Fibroblast of villous mesenchyme (primary cell): ENCODE data around the gene PRM2. TPM values are rescaled to one million over a fixed set of nuclear protein-coding genes. Genes with fewer than 3 reads are reported as not detected.

ENCODE experiments used
- DNase-seq: peaks from one replicate; pipeline ENCODE4 v3.0.0-alpha.2; 2010; ENCODE audit warnings: low read depth
- H3K4me3 ChIP-seq: 2 replicates; pipeline ENCODE4 v1.5.1; 2011; ENCODE audit warnings: low read depth, mild to moderate bottlenecking, low read length
- CTCF ChIP-seq: IDR thresholded peaks from 2 replicates; pipeline ENCODE4 v1.5.1; 2012; ENCODE audit warnings: low read depth, mild to moderate bottlenecking, low read length; ENCODE audit not compliant: insufficient read depth
- total RNA-seq: library from RNA; depleted of rRNA; stranded (reverse); fragments of >200 nt; gene quantifications from 2 replicates; pipeline ENCODE4 v1.2.3, GENCODE V29; 2012

PRM2 gene
- total RNA-seq, 1 donor: not detected

- no peak for TF ChIP-seq CTCF
- no peak for DNase-seq
- peak overlapping the region; percentile 76 for H3K4me3 ChIP-seq
Observed at GRCh38 chr16:11253995-11254912, 22.0 kb downstream of the PRM2 start.

- peak; percentile 66 for DNase-seq
- H3K4me3 ChIP-seq: peak overlapping the region; percentile 76
- TF ChIP-seq CTCF: no peak
Observed at GRCh38 chr16:11253009-11253994, 23.0 kb downstream of the PRM2 start.

DNA sequence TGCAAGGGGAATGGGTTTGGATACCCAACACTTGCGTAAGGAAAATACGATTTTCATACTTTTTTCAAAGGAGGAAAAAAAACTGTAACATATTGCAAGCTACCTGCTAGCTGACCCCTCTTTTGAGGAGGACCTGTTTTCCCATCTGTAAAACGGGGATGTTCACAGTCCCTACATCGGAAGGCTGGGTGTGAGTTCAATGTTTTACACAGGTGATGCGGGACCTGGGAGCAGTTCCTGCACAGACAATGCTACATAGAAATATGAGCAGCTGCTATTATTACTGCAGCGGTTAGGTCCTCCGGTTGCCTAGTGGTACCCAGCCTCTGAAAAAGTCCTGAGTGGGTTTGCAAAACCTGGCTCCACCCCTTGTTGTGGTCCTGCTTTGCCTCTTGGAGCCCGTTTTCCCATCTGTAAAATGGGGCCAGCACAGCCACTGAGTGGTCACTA, 23.8 kb downstream of the PRM2 start:
- TF ChIP-seq CTCF: no peak
- DNase-seq: no peak
- H3K4me3 ChIP-seq: peak overlapping the region; percentile 76

GRCh38 chr16:11251525-11252481, 24.5 kb downstream of the PRM2 start:
- TF ChIP-seq CTCF: no peak
- DNase-seq: peak; percentile 65
- H3K4me3 ChIP-seq: peak overlapping the region; percentile 76

GRCh38 chr16:11250786-11251524, 25.3 kb downstream of the PRM2 start:
- TF ChIP-seq CTCF: no peak
- no peak overlapping the region for H3K4me3 ChIP-seq
- DNase-seq: peak; percentile 28
